Trophoblast cell (in vitro differentiated cells and primary cell): Measurements from ENCODE around the gene GPHA2.

Source experiments
- DNase-seq, 2 donors: peaks; one replicate each; pipeline ENCODE4 v3.0.0-alpha.2; 2016
- H2AFZ ChIP-seq: 2 replicates; pipeline ENCODE4 v1.6.1; 2013; ENCODE audit warnings: low read length, moderate library complexity, mild to moderate bottlenecking; ENCODE audit not compliant: insufficient read depth, poor library complexity
- H2AK5ac ChIP-seq: 2 replicates; pipeline ENCODE4 v1.6.1; 2013; ENCODE audit warnings: mild to moderate bottlenecking, low read length
- H2BK120ac ChIP-seq: 2 replicates; pipeline ENCODE4 v1.6.1; 2013; ENCODE audit warnings: low read length, mild to moderate bottlenecking, moderate library complexity; ENCODE audit not compliant: insufficient read depth, poor library complexity
- H2BK12ac ChIP-seq: 2 replicates; pipeline ENCODE4 v1.6.1; 2013; ENCODE audit warnings: mild to moderate bottlenecking, low read length, moderate library complexity
- H2BK5ac ChIP-seq: 2 replicates; pipeline ENCODE4 v1.6.1; 2013; ENCODE audit warnings: low read length, low read depth, moderate library complexity, mild to moderate bottlenecking; ENCODE audit not compliant: poor library complexity
- H3K14ac ChIP-seq: 2 replicates; pipeline ENCODE4 v1.6.1; 2013; ENCODE audit warnings: mild to moderate bottlenecking, low read length
- H3K18ac ChIP-seq: 2 replicates; pipeline ENCODE4 v1.6.1; 2013; ENCODE audit warnings: mild to moderate bottlenecking, low read length
- H3K23ac ChIP-seq: 2 replicates; pipeline ENCODE4 v1.6.1; 2013; ENCODE audit warnings: low read length
- H3K27ac ChIP-seq: 2 replicates; pipeline ENCODE4 v1.5.1; 2013; ENCODE audit warnings: low read depth, mild to moderate bottlenecking, inconsistent platforms, low read length, moderate library complexity
- H3K27me3 ChIP-seq: 2 replicates; pipeline ENCODE4 v1.6.1; 2013; ENCODE audit warnings: inconsistent platforms, mild to moderate bottlenecking, low read length, moderate library complexity; ENCODE audit not compliant: insufficient read depth
- H3K36me3 ChIP-seq, 2 experiments: 1 replicate in 1 of 2; 2 replicates in 1 of 2; pipeline ENCODE4 v1.6.1; 2013; ENCODE audit warnings: low read length in 2 of 2, mild to moderate bottlenecking in 2 of 2, moderate library complexity in 1 of 2; ENCODE audit not compliant: insufficient read depth in 2 of 2, control insufficient read depth in 1 of 2
- H3K4ac ChIP-seq: 2 replicates; pipeline ENCODE4 v1.6.1; 2013; ENCODE audit warnings: low read depth, mild to moderate bottlenecking, low read length, moderate library complexity
- H3K4me1 ChIP-seq, 2 experiments: 1 replicate in 1 of 2; 2 replicates in 1 of 2; pipeline ENCODE4 v1.6.1; 2013; ENCODE audit warnings: low read length in 2 of 2, mild to moderate bottlenecking in 2 of 2, moderate library complexity in 1 of 2; ENCODE audit not compliant: insufficient read depth in 2 of 2, control insufficient read depth in 1 of 2
- H3K4me2 ChIP-seq: 2 replicates; pipeline ENCODE4 v1.6.1; 2013; ENCODE audit warnings: inconsistent platforms, mild to moderate bottlenecking, low read length, moderate library complexity
- H3K4me3 ChIP-seq: 2 replicates; pipeline ENCODE4 v1.5.1; 2013; ENCODE audit warnings: mild to moderate bottlenecking, low read depth, low read length, inconsistent platforms
- H3K79me1 ChIP-seq: one replicate; pipeline ENCODE4 v1.6.1; 2013; ENCODE audit warnings: low read length
- H3K79me2 ChIP-seq: 2 replicates; pipeline ENCODE4 v1.6.1; 2013; ENCODE audit warnings: low read length, mild to moderate bottlenecking; ENCODE audit not compliant: control insufficient read depth, insufficient read depth, poor library complexity
- H3K9ac ChIP-seq: 2 replicates; pipeline ENCODE4 v1.6.1; 2013; ENCODE audit warnings: mild to moderate bottlenecking, low read length
- H3K9me3 ChIP-seq: 2 replicates; pipeline ENCODE4 v1.6.1; 2013; ENCODE audit warnings: low read depth, mild to moderate bottlenecking, control low read depth, inconsistent platforms, low read length; ENCODE audit not compliant: insufficient read depth
- H4K12ac ChIP-seq: 2 replicates; pipeline ENCODE4 v1.6.1; 2013; ENCODE audit warnings: low read depth, mild to moderate bottlenecking, low read length, moderate library complexity
- H4K8ac ChIP-seq: 2 replicates; pipeline ENCODE4 v1.6.1; 2013; ENCODE audit warnings: low read depth, mild to moderate bottlenecking, low read length, moderate library complexity
- H4K91ac ChIP-seq: one replicate; pipeline ENCODE4 v1.6.1; 2013; ENCODE audit warnings: low read depth, mild to moderate bottlenecking, low read length, moderate library complexity
- WGBS: extraction: QIAGEN DNeasy Blood & Tissue Kit; methylation state at CpG from one replicate; pipeline ENCODE4 v1.1.7; 2013; ENCODE audit warnings: missing lambda C conversion rate; ENCODE audit not compliant: insufficient read length, insufficient coverage; ENCODE audit errors: extremely low coverage; 5-methylcytosine and 5-hydroxymethylcytosine counted together

GPHA2 gene

DNA sequence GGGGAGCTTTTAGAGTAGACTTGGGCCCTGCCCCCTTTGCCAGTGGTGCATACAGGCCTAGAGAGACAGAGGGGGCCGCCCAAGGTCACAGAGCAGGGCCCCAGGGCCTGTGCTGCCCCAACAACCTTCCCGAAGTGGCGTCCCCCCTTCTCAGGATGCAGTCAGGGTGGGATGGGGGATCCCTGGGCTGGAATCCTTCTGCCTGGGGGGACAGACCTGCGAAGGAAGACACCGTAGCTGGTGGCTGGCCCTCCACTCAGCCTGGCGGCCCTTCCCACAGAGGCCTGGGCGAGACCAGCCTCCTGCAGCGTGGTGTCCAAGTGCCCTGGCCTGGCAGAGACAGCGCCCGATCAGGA, 42.9 kb downstream of the GPHA2 start:
- Histone ChIP-seq H2BK5ac (no peak overlapping the region), H3K9ac (no peak overlapping the region), H3K9me3 (no peaks in the 10 kb centered on the region), H3K27ac (no peak overlapping the region), H3K23ac (no peak overlapping the region), H3K4me1 (peaks cover 4 to 7% of the 10 kb centered on the region in 2 experiments), H3K36me3 (peaks cover 30 to 33% of the 10 kb centered on the region in 2 experiments), H3K14ac (no peak overlapping the region), H3K4me2 (no peak overlapping the region), H3K18ac (no peak overlapping the region), H2AK5ac (no peak overlapping the region), H3K27me3 (no peaks in the 10 kb centered on the region), H3K4me3 (no peak overlapping the region), H4K8ac (no peak overlapping the region), H3K79me2 (no peaks in the 10 kb centered on the region), H2BK120ac (no peak overlapping the region), H4K91ac (no peak overlapping the region), H2AFZ (no peak overlapping the region), H4K12ac (no peak overlapping the region), H2BK12ac (no peak overlapping the region), H3K79me1 (peaks cover 4% of the 10 kb centered on the region), H3K4ac (no peak overlapping the region)
- no peak for DNase-seq
- WGBS, result no CpG with 5 or more reads among the region's 10 CpGs

GRCh38 chr11:64892411-64892831, 43.3 kb downstream of the GPHA2 start:
- H3K9me3 ChIP-seq, result no peaks in the 10 kb centered on the region
- H4K8ac ChIP-seq, result no peak overlapping the region
- no peak overlapping the region for H4K91ac ChIP-seq
- H3K27ac ChIP-seq, result no peak overlapping the region
- no peak overlapping the region for H2BK12ac ChIP-seq
- H3K79me1 ChIP-seq, result peaks cover 6% of the 10 kb centered on the region
- H3K18ac ChIP-seq, result no peak overlapping the region
- no peak overlapping the region for H3K14ac ChIP-seq
- H3K79me2 ChIP-seq, result no peaks in the 10 kb centered on the region
- H3K4me2 ChIP-seq, result no peak overlapping the region
- H2AFZ ChIP-seq, result no peak overlapping the region
- H4K12ac ChIP-seq, result no peak overlapping the region
- no peak overlapping the region for H2BK5ac ChIP-seq
- H3K4me3 ChIP-seq, result no peak overlapping the region
- no peak overlapping the region for H3K4ac ChIP-seq
- no peaks in the 10 kb centered on the region for H3K27me3 ChIP-seq
- no CpG with 5 or more reads among the region's 11 CpGs for WGBS
- DNase-seq, result no peak
- no peak overlapping the region for H2BK120ac ChIP-seq
- peaks cover 7% of the 10 kb centered on the region in 2 experiments for H3K4me1 ChIP-seq
- H3K36me3 ChIP-seq, result peaks cover 26 to 29% of the 10 kb centered on the region in 2 experiments
- H2AK5ac ChIP-seq, result no peak overlapping the region
- H3K9ac ChIP-seq, result no peak overlapping the region
- no peak overlapping the region for H3K23ac ChIP-seq

- no peak overlapping the region for H2AK5ac ChIP-seq
- no peak overlapping the region for H3K4me2 ChIP-seq
- peaks cover 7 to 9% of the 10 kb centered on the region in 2 experiments for H3K4me1 ChIP-seq
- H4K8ac ChIP-seq, result no peak overlapping the region
- no peak overlapping the region for H3K9ac ChIP-seq
- H3K4me3 ChIP-seq, result no peak overlapping the region
- H3K4ac ChIP-seq, result no peak overlapping the region
- peaks cover 6% of the 10 kb centered on the region for H3K79me1 ChIP-seq
- H4K91ac ChIP-seq, result no peak overlapping the region
- peaks cover 22 to 23% of the 10 kb centered on the region in 2 experiments for H3K36me3 ChIP-seq
- H2BK5ac ChIP-seq, result no peak overlapping the region
- H3K27me3 ChIP-seq, result no peaks in the 10 kb centered on the region
- no peaks in the 10 kb centered on the region for H3K9me3 ChIP-seq
- no peak overlapping the region for H3K14ac ChIP-seq
- no peak overlapping the region for H3K27ac ChIP-seq
- no peak for DNase-seq
- no peaks in the 10 kb centered on the region for H3K79me2 ChIP-seq
- H3K23ac ChIP-seq, result no peak overlapping the region
- no peak overlapping the region for H2AFZ ChIP-seq
- WGBS, result no CpG with 5 or more reads among the region's 5 CpGs
- no peak overlapping the region for H4K12ac ChIP-seq
- H2BK12ac ChIP-seq, result no peak overlapping the region
- H2BK120ac ChIP-seq, result no peak overlapping the region
- no peak overlapping the region for H3K18ac ChIP-seq
Observed at GRCh38 chr11:64891880-64892279, 43.8 kb downstream of the GPHA2 start.

DNA sequence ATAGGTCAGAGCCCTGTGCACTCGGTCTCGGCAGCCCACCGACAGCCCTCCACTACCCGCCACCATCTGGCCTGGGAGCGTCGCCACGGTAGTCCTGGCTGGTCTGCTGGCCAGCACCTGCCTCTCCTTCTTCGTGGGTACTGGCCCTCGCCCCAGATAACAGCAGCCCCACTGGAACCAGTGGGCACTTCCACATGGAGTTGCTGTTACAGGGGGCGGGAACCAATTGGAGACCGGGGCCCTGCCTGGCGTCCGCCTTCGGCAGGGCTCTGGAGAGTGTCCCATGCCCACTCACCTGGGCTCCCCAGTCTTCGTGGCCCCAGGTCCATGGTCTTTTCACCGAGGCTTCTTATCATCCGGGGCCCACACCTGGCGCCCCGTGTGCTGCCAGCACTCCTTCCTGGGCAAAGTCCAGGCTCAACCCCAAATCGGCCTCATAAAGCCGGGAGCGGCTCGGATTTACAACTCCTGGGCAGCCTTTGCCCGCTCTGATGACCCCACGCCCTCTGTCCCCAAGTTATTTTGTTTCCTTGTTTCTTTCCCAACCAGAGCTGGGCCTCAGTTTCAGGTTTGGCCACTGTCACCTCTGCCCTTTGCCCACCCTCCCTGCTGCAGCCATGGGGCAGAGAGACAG, 44.4 kb downstream of the GPHA2 start:
- H3K27ac ChIP-seq, result no peak overlapping the region
- no peak overlapping the region for H3K14ac ChIP-seq
- H2BK12ac ChIP-seq, result no peak overlapping the region
- no peak for DNase-seq
- H3K36me3 ChIP-seq, result peaks cover 16 to 18% of the 10 kb centered on the region in 2 experiments
- H3K9ac ChIP-seq, result no peak overlapping the region
- H3K4me3 ChIP-seq, result no peak overlapping the region
- H4K12ac ChIP-seq, result no peak overlapping the region
- no peaks in the 10 kb centered on the region for H3K27me3 ChIP-seq
- H3K23ac ChIP-seq, result no peak overlapping the region
- no peak overlapping the region for H3K4me2 ChIP-seq
- no peak overlapping the region for H2AK5ac ChIP-seq
- H2AFZ ChIP-seq, result no peak overlapping the region
- no CpG with 5 or more reads among the region's 25 CpGs for WGBS
- H4K8ac ChIP-seq, result no peak overlapping the region
- H3K4ac ChIP-seq, result no peak overlapping the region
- H2BK5ac ChIP-seq, result no peak overlapping the region
- no peak overlapping the region for H3K18ac ChIP-seq
- no peaks in the 10 kb centered on the region for H3K79me2 ChIP-seq
- H2BK120ac ChIP-seq, result no peak overlapping the region
- H3K79me1 ChIP-seq, result peaks cover 6% of the 10 kb centered on the region
- no peak overlapping the region for H4K91ac ChIP-seq
- peaks cover 7 to 9% of the 10 kb centered on the region in 2 experiments for H3K4me1 ChIP-seq
- no peaks in the 10 kb centered on the region for H3K9me3 ChIP-seq
